K562 (cell line): ENCODE measurements around the gene LAMTOR5. TPM values are rescaled to one million over a fixed set of nuclear protein-coding genes. Genes with fewer than 3 reads are reported as not detected.

ENCODE experiments used
- ATAC-seq: fragments of 200-7000 bp; cut with Tn5 transposase; 3 replicates; pipeline ENCODE4 v1.9.1; 2020; ENCODE audit warnings: moderate library complexity
- BruUV-seq: library from RNA; stranded (reverse); fragments of 400-500 nt; replicated peaks from 2 replicates; lab custom pipeline; 2021; lab: Mats Ljungman, UMichigan
- CTCF ChIA-PET: fragments of 300-600 bp; formaldehyde crosslinking; extraction: SDS; loops from one replicate; lab custom pipeline; 2021; ENCODE audit warnings: low intra/inter-chr PET ratio; lab: Yijun Ruan, JAX
- POLR2A ChIA-PET: fragments of 300-600, 350-650 bp; sonication (Branson Sonifier 250); formaldehyde crosslinking; extraction: SDS; loops from one replicate; lab custom pipeline; 2021; ENCODE audit warnings: antibody characterized with exemption, inconsistent platforms; lab: Yijun Ruan, JAX
- DNase-seq, 4 experiments: peaks; one replicate each; pipeline versions ENCODE4 v3.0.0 to v3.0.0-alpha.2; 2011 to 2018; ENCODE audit warnings: low spot score in 3 of 4, mixed read lengths in 3 of 4; ENCODE audit errors: extremely low read depth in 1 of 4
- FAIRE-seq: peaks from 2 replicates; lab custom pipeline; 2011; peaks lifted over from hg19 to GRCh38; lab: Jason Lieb, UNC
- H2AFZ ChIP-seq: 2 replicates; pipeline ENCODE4 v1.6.0; 2011; ENCODE audit warnings: low read depth, low read length, control low read depth, inconsistent platforms
- H3K27ac ChIP-seq: fragments of 200-600 bp; 3 replicates; pipeline ENCODE4 v1.8.0; 2011; ENCODE audit warnings: low read depth, mild to moderate bottlenecking, control low read depth, inconsistent platforms, low read length, moderate library complexity, mixed read lengths; ENCODE audit errors: extremely low read depth
- H3K27me3 ChIP-seq, 2 experiments: fragments of 300-600 bp in 1 of 2; 2 replicates in 1 of 2; 3 replicates in 1 of 2; pipeline versions ENCODE4 v1.6.0 to v1.8.0; 2011; ENCODE audit warnings: inconsistent platforms in 2 of 2, low read length in 2 of 2, mild to moderate bottlenecking in 1 of 2, mixed read lengths in 1 of 2, moderate library complexity in 1 of 2; ENCODE audit not compliant: control insufficient read depth in 2 of 2, insufficient read depth in 2 of 2
- H3K36me3 ChIP-seq: fragments of 300-600 bp; 3 replicates; pipeline ENCODE4 v1.8.0; 2011; ENCODE audit warnings: mild to moderate bottlenecking, low read length, inconsistent platforms; ENCODE audit not compliant: control insufficient read depth, insufficient read depth
- H3K4me1 ChIP-seq, 2 experiments: fragments of 200-600 bp in 1 of 2; replicated peaks in 1 of 2; 2 replicates in 1 of 2; 3 replicates in 1 of 2; pipeline versions ENCODE4 v1.5.1 to v1.8.0; 2011; ENCODE audit warnings: inconsistent platforms in 2 of 2, low read length in 2 of 2, mild to moderate bottlenecking in 1 of 2, mixed read lengths in 1 of 2, moderate library complexity in 1 of 2; ENCODE audit not compliant: control insufficient read depth in 2 of 2, insufficient read depth in 2 of 2
- H3K4me2 ChIP-seq: 2 replicates; pipeline ENCODE4 v1.6.1; 2011; ENCODE audit warnings: low read length, control low read depth, inconsistent platforms, mixed read lengths; ENCODE audit not compliant: insufficient read depth
- H3K4me3 ChIP-seq: fragments of 200-600 bp; sonication (generic), shearing (Covaris generic); 2 replicates; pipeline ENCODE4 v1.5.1; 2016; ENCODE audit warnings: control low read depth, inconsistent platforms
- H3K79me2 ChIP-seq: fragments of 200-600 bp; 3 replicates; pipeline ENCODE4 v1.8.0; 2011; ENCODE audit warnings: low read length, inconsistent platforms; ENCODE audit not compliant: control insufficient read depth, insufficient read depth
- H3K9ac ChIP-seq, 2 experiments: 2 replicates each; pipeline versions ENCODE4 v1.6.0 to v1.6.1; 2011; ENCODE audit warnings: low read depth in 2 of 2, low read length in 2 of 2, control low read depth in 1 of 2, inconsistent platforms in 1 of 2, mild to moderate bottlenecking in 1 of 2, mixed read lengths in 1 of 2; ENCODE audit not compliant: insufficient read depth in 1 of 2
- H3K9me1 ChIP-seq: one replicate; pipeline ENCODE4 v1.6.0; 2011; ENCODE audit warnings: inconsistent platforms, mild to moderate bottlenecking, low read length, moderate library complexity; ENCODE audit not compliant: control insufficient read depth, insufficient read depth
- H3K9me3 ChIP-seq: replicated peaks from 2 replicates; pipeline ENCODE4 v1.5.1; 2011; ENCODE audit warnings: low read depth, low read length, inconsistent platforms; ENCODE audit not compliant: control insufficient read depth, insufficient read depth
- H4K20me1 ChIP-seq: replicated peaks from 2 replicates; pipeline ENCODE4 v1.6.1; 2011; ENCODE audit warnings: low read length, inconsistent platforms, mixed read lengths; ENCODE audit not compliant: control insufficient read depth, insufficient read depth
- ASH1L ChIP-seq: fragments of 450-650 bp; IDR thresholded peaks from 2 replicates; pipeline ENCODE4 v1.6.1; 2018; ENCODE audit warnings: borderline replicate concordance, mild to moderate bottlenecking, low read depth; ENCODE audit not compliant: partially characterized antibody
- CCNT2 ChIP-seq: IDR thresholded peaks from 2 replicates; pipeline ENCODE4 v1.6.1; 2011; ENCODE audit warnings: borderline replicate concordance, low read depth, mild to moderate bottlenecking, moderate library complexity, mixed read lengths, low read length; ENCODE audit not compliant: insufficient read length; ENCODE audit errors: extremely low read depth
- GABPB1 ChIP-seq: sonication (generic); formaldehyde crosslinking; IDR thresholded peaks from 2 replicates; pipeline ENCODE4 v1.8.0; 2022; ENCODE audit warnings: mild to moderate bottlenecking, missing genetic modification reagents
- HSF4 ChIP-seq: fragments of 250-450 bp; sonication (Bioruptor Pico); IDR thresholded peaks from 2 replicates; pipeline ENCODE4 v2.1.2; 2022; ENCODE audit warnings: mild to moderate bottlenecking, moderate library complexity, borderline replicate concordance
- NCOA1 ChIP-seq: fragments of 450-650 bp; IDR thresholded peaks from 2 replicates; pipeline ENCODE4 v1.6.1; 2016; ENCODE audit warnings: low read depth
- NFE2 ChIP-seq: IDR thresholded peaks from 2 replicates; pipeline ENCODE4 v1.6.1; 2014; ENCODE audit warnings: antibody characterized with exemption, low read depth
- SMARCE1 ChIP-seq: fragments of 450-650 bp; IDR thresholded peaks from 2 replicates; pipeline ENCODE4 v1.7.1; 2016; ENCODE audit warnings: mild to moderate bottlenecking
- ZBTB11 ChIP-seq, 3 experiments: fragments of 200-800 bp in 1 of 3; fragments of 250-450 bp in 1 of 3; fragments of 450-650 bp in 1 of 3; sonication (Bioruptor Pico) in 1 of 3; sonication (Bioruptor generic) in 1 of 3; formaldehyde crosslinking in 1 of 3; IDR thresholded peaks; 2 replicates each; pipeline versions ENCODE4 v1.6.1 to v1.8.0; 2016 to 2022; ENCODE audit warnings: mild to moderate bottlenecking in 2 of 3, missing genetic modification characterization in 2 of 3, missing compliant biosample characterization in 1 of 3, moderate library complexity in 1 of 3
- ZC3H4 ChIP-seq: sonication (generic); formaldehyde crosslinking; IDR thresholded peaks from 2 replicates; pipeline ENCODE4 v1.9.0; 2021; ENCODE audit warnings: missing genetic modification reagents, borderline replicate concordance
- ZNF121 ChIP-seq: sonication (generic); formaldehyde crosslinking; conservative IDR thresholded peaks from 2 replicates; pipeline ENCODE4 v1.8.0; 2022; ENCODE audit warnings: missing genetic modification reagents
- ZNF280B ChIP-seq: fragments of 250-450 bp; sonication (Bioruptor Pico); IDR thresholded peaks from 2 replicates; pipeline ENCODE4 v1.5.1; 2021; ENCODE audit warnings: mild to moderate bottlenecking
- ZNF644 ChIP-seq: fragments of 200-800 bp; sonication (Bioruptor generic); IDR thresholded peaks from 2 replicates; pipeline ENCODE4 v1.6.1; 2016; ENCODE audit warnings: low read depth, missing genetic modification characterization, missing compliant biosample characterization
- ZNF778 ChIP-seq: fragments of 450-650 bp; formaldehyde crosslinking; IDR thresholded peaks from 2 replicates; pipeline ENCODE4 v1.4.0; 2020; ENCODE audit warnings: mild to moderate bottlenecking, moderate library complexity
- WGBS: fragments of 100-300 bp; shearing (Covaris generic); methylation state at CpG from one replicate; pipeline ENCODE4 v1.1.6; 2016; ENCODE audit warnings: low coverage, mixed read lengths; ENCODE audit not compliant: insufficient coverage; ENCODE audit errors: missing lambda C conversion rate; 5-methylcytosine and 5-hydroxymethylcytosine counted together
- in situ Hi-C: fragments of 300-500 bp; cut with MboI; formaldehyde crosslinking; loops from 4 replicates; pipeline ENCODE4 v1.15.0; 2018; ENCODE audit warnings: inconsistent platforms, mixed read lengths
- intact Hi-C: fragments of 100-400 bp; cut with micrococcal nuclease; formaldehyde crosslinking; loops from 2 replicates; pipeline ENCODE4 v1.14.2; 2022
- polyA plus RNA-seq, 8 experiments: library from polyadenylated mRNA; depleted of rRNA in 4 of 8; stranded (reverse) in 5 of 8; unstranded in 3 of 8; fragments of >200 nt; fragmentation: Nextera tagmentation in 2 of 8; fragmentation: Illumina TruSeq in 1 of 8; extraction: Ambion mirVana in 2 of 8; extraction: Trizol in 1 of 8; gene quantifications; 2 replicates each; pipeline versions ENCODE4 v1.2.1 to v1.2.3, GENCODE V29; 2011 to 2014; ENCODE audit warnings: inconsistent platforms in 1 of 8, missing spikeins in 1 of 8
- total RNA-seq, 7 experiments: library from RNA; depleted of rRNA in 6 of 7; stranded (reverse); fragments of >200 nt in 6 of 7; fragmentation: Illumina TruSeq in 2 of 7; extraction: Trizol in 2 of 7; gene quantifications; 2 replicates each; pipeline versions ENCODE4 v1.2.1 to v1.2.3, GENCODE V29; 2011 to 2021; ENCODE audit warnings: low replicate concordance in 1 of 7
- TF ChIP-seq, protein P1 (sequence below): sonication (generic); formaldehyde crosslinking; IDR thresholded peaks from 2 replicates; pipeline ENCODE4 v1.8.0; 2022; ENCODE audit warnings: missing genetic modification reagents, mild to moderate bottlenecking, moderate library complexity, borderline replicate concordance

LAMTOR5 gene
- total and polyA plus RNA-seq, 9 of the 15 experiments (the other 6 are each of a cell fraction or from before 2014, with no cell fraction given): 118 to 712 (median 241) TPM

DNA sequence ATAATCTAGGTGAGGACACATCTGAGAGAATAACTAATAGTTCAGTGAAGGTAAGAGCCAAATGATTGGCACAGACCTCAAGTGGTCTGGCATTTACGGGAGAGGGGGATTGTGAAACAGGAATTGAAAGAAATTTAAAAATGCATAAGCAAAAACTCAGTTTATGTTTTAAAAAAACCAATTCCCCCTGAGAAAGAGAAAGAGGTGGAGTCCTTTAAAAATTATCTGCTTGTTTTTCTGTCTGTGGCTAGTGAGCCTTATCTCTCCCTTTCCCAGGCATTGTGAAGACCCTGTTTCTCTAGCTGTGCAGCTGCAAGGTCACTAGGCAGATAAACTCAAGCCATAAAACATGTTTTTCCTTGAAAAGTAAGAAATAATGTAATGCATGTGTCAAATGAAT is 5.6 kb upstream of the LAMTOR5 start (continued):
- TF ChIP-seq ZBTB11 (CRISPR knock-in tag; IDR thresholded peaks at IDR 0.05) (peak in 1 of 3 experiments; percentile 49; a peak in 1 of 6 replicates), SMARCE1 (peak; percentile 84)

DNA sequence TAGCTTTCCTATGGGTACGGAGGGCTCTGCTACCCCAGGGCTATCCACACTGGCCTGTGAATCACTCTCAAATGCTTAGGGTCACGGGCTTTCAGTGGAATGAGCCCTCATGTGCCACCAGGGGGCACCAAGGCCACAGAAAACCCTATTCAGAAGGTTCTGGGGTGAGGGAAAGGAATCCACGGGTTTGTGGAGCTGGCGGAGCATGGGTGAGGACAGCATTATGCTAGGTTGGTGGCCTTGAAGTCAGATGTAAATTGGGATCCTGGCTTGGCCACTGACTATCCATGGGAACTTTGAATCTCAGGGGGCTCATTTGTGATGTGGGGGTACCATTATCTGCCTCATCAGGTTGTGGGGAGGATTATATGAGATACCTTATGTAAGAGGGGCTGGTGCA is 5.1 kb upstream of the LAMTOR5 start:
- peaks cover 0 to 40% of the 10 kb centered on the region in 2 experiments; a peak in 4 of 5 replicates for H3K4me1 ChIP-seq
- H2AFZ ChIP-seq: peak overlapping the region; percentile 42
- H3K36me3 ChIP-seq: no peaks in the 10 kb centered on the region; the same call in 2 of the 3 replicates
- H3K9me1 ChIP-seq: no peaks in the 10 kb centered on the region
- intact Hi-C loops (loop anchor here (1.0 to 2.0 kb wide), 5 partner anchors 21 to 205 kb away; partner anchors contain the start of gene RBM15), in situ Hi-C loops (loop anchor here (5.0 kb wide), 1 partner anchor 210 kb away; no protein-coding TSS in a partner anchor)
- no peaks in the 10 kb centered on the region for H3K9me3 ChIP-seq
- peak; percentile 86 for FAIRE-seq
- peaks cover 12% of the 10 kb centered on the region for H3K79me2 ChIP-seq
- POLR2A ChIA-PET: interaction anchor here (0.7 to 1.9 kb wide), 12 partner anchors 9 to 205 kb away, joined by 3 to 9 read pairs (median 4); partner anchors contain the start of gene RBM15
- WGBS: 3% methylated on average over 4 of the region's 4 CpGs
- peak overlapping the region; percentile 11; the same call in 2 of the 3 replicates for H3K27ac ChIP-seq
- DNase-seq: peak; percentile 84 to 94 (median 86)
- no TSS peak for BruUV-seq
- ATAC-seq: peak; percentile 90
- H3K4me3 ChIP-seq: no peak overlapping the region
- peak overlapping the region in 1 of 2 experiments; percentile 16; a peak in 2 of 4 replicates for H3K9ac ChIP-seq
- no peaks in the 10 kb centered on the region for H3K27me3 ChIP-seq
- H3K4me2 ChIP-seq: peak overlapping the region; percentile 62
- CTCF ChIA-PET: interaction anchor here (0.9 to 3.9 kb wide), 7 partner anchors 38 to 210 kb away, joined by 3 to 40 read pairs (median 4); no protein-coding TSS in a partner anchor
- H4K20me1 ChIP-seq: no peaks in the 10 kb centered on the region; the same call in 1 of the 2 replicates
- TF ChIP-seq ZNF644 (tag) (no peak), NCOA1 (0 out of 2 replicates have a peak, but pooled peaks have one; percentile 11), ASH1L (no peak), ZNF280B (CRISPR knock-in tag) (no peak), CCNT2 (no peak), ZNF778 (CRISPR knock-in tag) (no peak), GABPB1 (no peak), ZNF121 (CRISPR knock-in tag) (no peak), HSF4 (no peak), NFE2 (no peak), ZC3H4 (CRISPR knock-in tag) (no peak)
- TF ChIP-seq, protein P1, sequence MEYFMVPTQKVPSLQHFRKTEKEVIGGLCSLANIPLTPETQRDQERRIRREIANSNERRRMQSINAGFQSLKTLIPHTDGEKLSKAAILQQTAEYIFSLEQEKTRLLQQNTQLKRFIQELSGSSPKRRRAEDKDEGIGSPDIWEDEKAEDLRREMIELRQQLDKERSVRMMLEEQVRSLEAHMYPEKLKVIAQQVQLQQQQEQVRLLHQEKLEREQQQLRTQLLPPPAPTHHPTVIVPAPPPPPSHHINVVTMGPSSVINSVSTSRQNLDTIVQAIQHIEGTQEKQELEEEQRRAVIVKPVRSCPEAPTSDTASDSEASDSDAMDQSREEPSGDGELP: peak; percentile 35; the same call in 1 of the 2 replicates
